Left lung (tissue), 10 donors: ENCODE results near the gene CRACDL. TPM values are rescaled to one million over a fixed set of nuclear protein-coding genes. Genes with fewer than 3 reads are reported as not detected.
A peak's percentile ranks its signal among the peaks of the same experiment; 100 is the strongest.

Source experiments
- ATAC-seq: fragments of 200-7000 bp; cut with Tn5 transposase; one replicate; pipeline ENCODE4 v1.9.1; 2020; ENCODE audit warnings: moderate library complexity
- DNase-seq, 4 donors: peaks; one replicate each; pipeline ENCODE4 v3.0.0-alpha.2; 2013 to 2020
- H3K27ac ChIP-seq, 2 donors: fragments of 200-600 bp; sonication (generic) in 1 of 2; one replicate each; pipeline versions ENCODE4 v1.5.0 to v1.8.0; 2020 to 2021
- H3K27me3 ChIP-seq, 2 donors: fragments of 200-600 bp; sonication (generic) in 1 of 2; one replicate each; pipeline versions ENCODE4 v1.5.0 to v1.8.0; 2020 to 2021
- H3K36me3 ChIP-seq, 2 donors: fragments of 200-600 bp; sonication (generic) in 1 of 2; one replicate each; pipeline versions ENCODE4 v1.5.0 to v1.8.0; 2020 to 2021
- H3K4me1 ChIP-seq, 2 donors: fragments of 200-600 bp; one replicate each; pipeline ENCODE4 v1.8.0; 2021
- H3K4me3 ChIP-seq, 2 donors: fragments of 200-600 bp; sonication (generic) in 1 of 2; one replicate each; pipeline versions ENCODE4 v1.5.0 to v1.8.0; 2020 to 2021; ENCODE audit warnings: mild to moderate bottlenecking in 1 of 2
- H3K9me3 ChIP-seq, 2 donors: fragments of 200-600 bp; sonication (generic) in 1 of 2; one replicate each; pipeline versions ENCODE4 v1.5.0 to v1.8.0; 2020 to 2021
- intact Hi-C, 2 donors: fragments of 100-400 bp; cut with DNase I; formaldehyde crosslinking; loops; one replicate each; pipeline versions ENCODE4 v1.11.2 to v1.14.2; 2022
- polyA plus RNA-seq, 6 donors: library from polyadenylated mRNA; unstranded; fragments of 120-200 nt; gene quantifications; one replicate each; pipeline ENCODE4 v1.2.1, GENCODE V29; 2013; ENCODE audit not compliant: insufficient read length in 6 of 6
- total RNA-seq, 2 donors: library from RNA; stranded (reverse); fragmentation: NEBNext Ultra II Directional; extraction: Animal tissue kit (Norgen Biotek cat#: 25700); gene quantifications; one replicate each; pipeline ENCODE4 v1.2.1, GENCODE V29; 2021
- TF ChIP-seq, protein P1 (sequence below), 2 donors: fragments of 200-600 bp; sonication (generic) in 1 of 2; IDR thresholded peaks; one replicate each; pipeline versions ENCODE4 v1.5.0 to v1.8.0; 2021; ENCODE audit warnings: antibody characterized with exemption in 2 of 2
- donor health status: DM: no; HTN: yes; CAD: no.
- donor health status: DM: no; HTN: no; CAD: no.

Gene CRACDL
- total and polyA plus RNA-seq, 8 donors = 4.0 to 15.2 (median 6.0) TPM

DNA sequence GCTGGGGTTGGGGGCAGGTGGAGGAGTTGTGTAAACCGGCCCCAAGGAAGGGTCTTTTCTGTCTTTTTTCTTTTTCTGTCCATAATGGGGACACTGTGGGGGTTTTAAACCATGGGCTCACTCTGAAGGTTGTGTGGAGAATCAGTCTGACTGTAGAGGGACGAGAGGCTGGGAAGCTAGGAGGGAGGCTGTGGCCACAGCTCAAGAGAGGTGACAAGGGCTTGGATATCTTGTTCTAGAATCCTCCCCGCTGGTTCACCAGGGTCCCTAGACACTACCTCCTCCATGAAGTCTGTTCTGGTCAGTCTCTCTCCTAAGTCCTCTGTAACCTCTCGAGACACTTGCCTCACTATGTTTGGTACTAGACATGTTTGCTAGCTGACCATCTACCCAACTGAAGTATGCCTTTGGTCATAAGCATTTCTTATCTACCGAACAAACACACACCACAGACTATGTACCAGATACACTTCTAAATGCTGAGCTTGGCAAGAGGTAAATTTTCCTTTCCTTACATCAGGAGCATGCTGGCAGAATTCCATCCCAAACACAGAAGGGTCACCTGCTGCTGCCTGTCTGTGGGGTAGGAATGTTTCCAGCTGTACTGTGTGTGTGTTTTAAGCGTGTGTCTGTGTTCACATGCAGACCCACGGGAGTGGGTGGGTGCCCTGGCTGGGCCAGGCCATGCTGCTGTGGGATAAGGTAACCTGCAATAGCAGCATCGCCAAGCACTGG is 135.5 kb downstream of the CRACDL start:
- Histone ChIP-seq H3K27ac (peak overlapping the region in 1 of 2 donors; percentile 66), H3K9me3 (no peaks in the 10 kb centered on the region), H3K4me1 (peaks cover 7 to 68% of the 10 kb centered on the region in 2 donors), H3K36me3 (peaks cover 0 to 8% of the 10 kb centered on the region in 2 donors), H3K27me3 (no peaks in the 10 kb centered on the region), H3K4me3 (no peak overlapping the region)
- ATAC-seq (peak; percentile 72), DNase-seq (peak in 1 of 4 donors; percentile 28)
- intact Hi-C loops = no loop called here
- TF ChIP-seq, protein P1, sequence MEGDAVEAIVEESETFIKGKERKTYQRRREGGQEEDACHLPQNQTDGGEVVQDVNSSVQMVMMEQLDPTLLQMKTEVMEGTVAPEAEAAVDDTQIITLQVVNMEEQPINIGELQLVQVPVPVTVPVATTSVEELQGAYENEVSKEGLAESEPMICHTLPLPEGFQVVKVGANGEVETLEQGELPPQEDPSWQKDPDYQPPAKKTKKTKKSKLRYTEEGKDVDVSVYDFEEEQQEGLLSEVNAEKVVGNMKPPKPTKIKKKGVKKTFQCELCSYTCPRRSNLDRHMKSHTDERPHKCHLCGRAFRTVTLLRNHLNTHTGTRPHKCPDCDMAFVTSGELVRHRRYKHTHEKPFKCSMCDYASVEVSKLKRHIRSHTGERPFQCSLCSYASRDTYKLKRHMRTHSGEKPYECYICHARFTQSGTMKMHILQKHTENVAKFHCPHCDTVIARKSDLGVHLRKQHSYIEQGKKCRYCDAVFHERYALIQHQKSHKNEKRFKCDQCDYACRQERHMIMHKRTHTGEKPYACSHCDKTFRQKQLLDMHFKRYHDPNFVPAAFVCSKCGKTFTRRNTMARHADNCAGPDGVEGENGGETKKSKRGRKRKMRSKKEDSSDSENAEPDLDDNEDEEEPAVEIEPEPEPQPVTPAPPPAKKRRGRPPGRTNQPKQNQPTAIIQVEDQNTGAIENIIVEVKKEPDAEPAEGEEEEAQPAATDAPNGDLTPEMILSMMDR (IDR thresholded peaks at IDR 0.05) = no peak

DNA sequence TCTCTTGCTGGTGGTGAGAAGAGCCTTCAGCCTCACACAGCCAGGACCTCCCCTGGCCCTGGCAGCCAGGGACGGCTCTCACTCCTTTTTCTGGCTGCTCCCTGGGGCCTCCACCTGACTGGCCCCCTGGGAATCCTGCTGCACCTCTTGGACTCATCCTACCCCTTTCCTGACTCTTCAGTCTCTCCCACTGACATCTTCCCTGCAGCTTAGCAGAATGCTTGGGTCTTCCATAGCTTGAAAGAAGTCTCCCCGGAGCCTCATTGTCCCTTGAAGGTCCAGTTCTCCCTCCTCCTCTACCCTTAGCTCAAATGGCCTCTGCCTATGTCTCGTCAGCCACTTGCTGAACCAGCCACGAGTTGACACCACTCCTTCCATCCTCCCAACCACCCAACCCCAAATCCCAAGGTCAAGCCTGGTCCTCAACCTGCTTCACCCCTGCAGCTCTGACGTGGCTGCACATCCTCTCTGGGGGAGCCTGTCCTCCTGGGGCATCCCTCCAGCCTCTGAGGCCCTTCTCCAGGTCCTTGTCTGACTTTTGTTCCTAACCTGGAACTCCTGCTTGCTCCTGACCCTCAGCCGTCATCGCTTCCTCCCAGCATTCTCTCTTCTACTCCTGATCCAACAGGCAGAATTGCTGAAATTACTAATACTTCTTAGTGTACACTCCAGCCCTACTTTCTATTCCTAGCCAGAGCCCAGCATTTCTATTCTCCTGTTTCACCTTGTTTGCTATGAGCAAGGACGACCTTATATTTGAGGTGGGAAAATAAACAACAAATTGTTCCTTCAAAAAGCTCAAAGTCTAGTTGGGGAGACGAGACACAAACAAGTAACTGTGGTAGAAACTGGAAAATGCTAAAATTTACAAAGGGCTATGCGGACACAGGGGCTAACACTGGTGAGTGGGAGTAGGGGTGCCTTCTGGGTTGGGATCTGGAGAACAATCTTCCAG is 136.4 kb downstream of the CRACDL start:
- TF ChIP-seq, protein P1 (IDR thresholded peaks at IDR 0.05) = no peak
- H3K27ac ChIP-seq = peak overlapping the region; percentile 39 to 66
- intact Hi-C loops = no loop called here

DNA sequence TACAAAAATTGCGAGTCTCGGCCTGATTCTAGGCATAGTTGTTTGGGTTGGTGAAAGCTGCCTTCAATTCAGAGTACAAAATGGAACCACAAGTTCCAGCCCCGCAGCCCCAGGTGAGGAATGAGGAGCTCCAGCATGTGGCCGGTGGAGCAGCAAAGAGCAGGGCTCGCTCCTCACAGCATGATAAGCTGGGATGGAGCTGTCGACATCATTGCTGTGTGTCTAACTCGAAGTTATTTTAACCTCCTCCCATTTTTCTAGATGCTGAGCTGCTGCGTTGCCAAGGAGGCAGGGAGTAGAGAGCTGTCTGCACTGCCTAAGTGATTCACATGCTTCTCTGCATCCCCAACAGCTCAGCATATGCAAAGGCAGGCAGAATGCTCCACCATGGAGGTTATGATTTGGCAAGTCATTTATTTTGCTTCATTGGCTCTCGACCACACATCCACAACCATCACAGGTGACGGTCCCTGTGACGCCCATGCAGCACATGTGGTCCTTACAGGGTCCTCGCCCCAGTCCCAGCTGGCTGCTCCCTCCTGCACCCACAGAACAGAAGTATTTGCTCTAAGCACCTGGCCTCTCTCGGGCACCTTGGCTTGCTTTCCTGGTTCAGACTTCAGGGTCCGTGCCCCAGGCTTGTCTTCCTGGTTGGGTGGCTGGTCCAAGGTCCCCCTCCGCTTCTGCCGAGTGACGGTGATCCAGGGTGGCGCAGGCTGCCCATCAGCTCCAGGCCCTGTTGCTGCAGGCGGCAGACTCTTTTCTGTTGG is 139.1 kb downstream of the CRACDL start:
- Histone ChIP-seq H3K27ac (peak overlapping the region in 1 of 2 donors; percentile 70), H3K9me3 (no peaks in the 10 kb centered on the region), H3K27me3 (no peaks in the 10 kb centered on the region), H3K4me1 (peaks cover 0 to 76% of the 10 kb centered on the region in 2 donors), H3K4me3 (no peak overlapping the region), H3K36me3 (peaks cover 0 to 8% of the 10 kb centered on the region in 2 donors)
- intact Hi-C loops = no loop called here
- no peak for ATAC-seq
- no peak for DNase-seq
- TF ChIP-seq, protein P1 (IDR thresholded peaks at IDR 0.05) = no peak

More for the DNA sequence above, 136.4 kb downstream of the CRACDL start:
- ATAC-seq (no peak), DNase-seq (no peak)
- Histone ChIP-seq H3K4me3 (no peak overlapping the region), H3K9me3 (no peaks in the 10 kb centered on the region), H3K36me3 (peaks cover 0 to 8% of the 10 kb centered on the region in 2 donors), H3K27me3 (no peaks in the 10 kb centered on the region), H3K4me1 (peaks cover 0 to 66% of the 10 kb centered on the region in 2 donors)

DNA sequence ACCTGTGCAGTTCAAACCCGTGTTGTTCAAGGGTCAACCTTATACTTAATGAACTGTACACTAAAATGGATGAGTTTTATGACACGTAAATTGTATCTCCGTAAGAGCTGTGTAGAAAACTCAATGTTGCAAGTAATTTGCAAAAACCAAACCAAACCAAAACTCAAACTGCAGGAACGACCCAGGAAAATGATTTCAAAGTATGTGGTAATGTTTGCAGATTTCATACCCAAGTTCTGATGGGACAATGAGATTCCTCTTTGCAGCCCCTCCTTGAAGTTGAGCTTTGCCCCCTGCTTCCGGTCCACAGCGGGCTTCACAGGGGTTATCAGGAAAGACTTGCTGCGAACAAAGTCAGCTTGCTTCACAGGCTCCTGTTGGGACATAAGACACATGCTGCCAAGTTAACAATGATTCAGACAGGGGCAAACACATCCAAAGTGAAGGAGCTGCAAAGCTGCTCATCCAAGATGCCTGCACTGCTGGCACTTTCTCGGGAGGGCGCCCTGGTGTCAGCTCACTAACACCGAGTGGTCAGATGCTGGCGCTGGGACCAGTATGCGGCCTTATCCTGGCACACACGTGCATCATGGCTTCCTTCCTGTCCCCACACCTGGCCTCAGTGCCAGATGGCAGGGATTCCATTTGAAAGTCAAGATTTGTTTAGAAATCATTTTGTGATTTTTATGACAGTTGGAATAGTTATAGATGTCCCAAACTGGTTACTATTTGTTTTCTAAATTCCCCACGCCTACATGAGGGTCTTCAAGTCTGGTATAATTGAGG is 139.9 kb downstream of the CRACDL start:
- Histone ChIP-seq H3K27ac (peak overlapping the region in 1 of 2 donors; percentile 70), H3K27me3 (no peaks in the 10 kb centered on the region), H3K4me1 (peaks cover 0 to 68% of the 10 kb centered on the region in 2 donors), H3K9me3 (no peaks in the 10 kb centered on the region), H3K4me3 (no peak overlapping the region), H3K36me3 (no peaks in the 10 kb centered on the region)
- intact Hi-C loops = no loop called here
- ATAC-seq (no peak), DNase-seq (no peak)
- TF ChIP-seq, protein P1 (IDR thresholded peaks at IDR 0.05) = no peak
